WTC11 (cell line): Measurements from ENCODE around the gene CELF2.

ENCODE experiments used
- ETV6 ChIP-seq: sonication (generic); formaldehyde crosslinking; IDR thresholded peaks from 2 replicates; pipeline ENCODE4 v1.8.1; 2022; ENCODE audit warnings: mild to moderate bottlenecking, missing genetic modification reagents
- JAZF1 ChIP-seq: fragments of 250-450 bp; sonication (Bioruptor Pico); IDR thresholded peaks from 2 replicates; pipeline ENCODE4 v1.9.0; 2021; ENCODE audit warnings: moderate library complexity, mild to moderate bottlenecking, inconsistent platforms
- NFYB ChIP-seq: sonication (generic); formaldehyde crosslinking; conservative IDR thresholded peaks from 2 replicates; pipeline ENCODE4 v1.8.0; 2022; ENCODE audit warnings: low read depth, missing genetic modification reagents
- NR2C2 ChIP-seq: sonication (generic); formaldehyde crosslinking; IDR thresholded peaks from 2 replicates; pipeline ENCODE4 v1.8.0; 2022; ENCODE audit warnings: mild to moderate bottlenecking, missing genetic modification reagents
- SP1 ChIP-seq: sonication (generic); formaldehyde crosslinking; conservative IDR thresholded peaks from 2 replicates; pipeline ENCODE4 v1.8.1; 2022; ENCODE audit warnings: missing genetic modification reagents
- TF ChIP-seq, protein P1 (sequence below): sonication (generic); formaldehyde crosslinking; IDR thresholded peaks from 2 replicates; pipeline ENCODE4 v1.8.1; 2023; ENCODE audit warnings: mild to moderate bottlenecking, missing genetic modification reagents, moderate library complexity
- TF ChIP-seq, protein P2 (sequence below): fragments of 200-600 bp; IDR thresholded peaks from 2 replicates; pipeline ENCODE4 v1.8.0; 2022; ENCODE audit warnings: antibody characterized with exemption
- TF ChIP-seq, protein P3 (sequence below): sonication (generic); formaldehyde crosslinking; IDR thresholded peaks from 2 replicates; pipeline ENCODE4 v1.8.1; 2022; ENCODE audit warnings: low read depth, missing genetic modification reagents, borderline replicate concordance
- TF ChIP-seq, protein P4 (sequence below): sonication (generic); formaldehyde crosslinking; IDR thresholded peaks from 2 replicates; pipeline ENCODE4 v1.8.1; 2023; ENCODE audit warnings: mild to moderate bottlenecking, moderate library complexity, missing genetic modification reagents

DNA sequence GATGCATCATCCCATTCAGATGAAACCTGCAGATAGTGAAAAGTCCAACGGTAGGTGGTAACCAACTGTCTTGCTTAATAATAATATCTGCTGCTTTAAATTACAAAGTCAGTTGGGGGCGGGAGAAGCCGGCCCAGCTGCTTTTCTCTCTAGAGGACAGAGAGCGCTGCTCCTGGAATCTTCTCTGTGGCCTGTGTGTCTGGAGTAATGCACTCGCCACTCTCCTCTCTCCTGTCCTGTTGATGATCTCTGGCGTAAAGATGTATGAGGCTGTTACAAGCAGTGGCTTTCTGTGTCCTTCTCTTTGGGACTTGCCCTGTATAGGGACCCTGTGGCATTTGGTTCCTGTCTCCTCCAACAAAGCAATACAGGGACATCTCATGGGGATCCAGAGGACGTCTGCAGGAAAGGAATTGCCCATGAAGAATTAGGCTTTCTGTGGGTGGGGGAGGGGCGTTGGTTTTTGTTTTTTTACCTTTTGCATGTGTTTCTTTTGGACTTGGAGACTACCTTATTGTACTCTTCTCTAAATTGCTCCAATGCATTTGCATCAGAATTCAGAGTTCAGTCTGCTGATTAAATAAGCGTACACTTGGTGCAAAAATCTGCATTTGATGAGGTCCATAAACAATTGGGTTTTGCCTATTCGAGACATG lies 231.6 kb downstream of the CELF2 start:
- TF ChIP-seq, protein P1, sequence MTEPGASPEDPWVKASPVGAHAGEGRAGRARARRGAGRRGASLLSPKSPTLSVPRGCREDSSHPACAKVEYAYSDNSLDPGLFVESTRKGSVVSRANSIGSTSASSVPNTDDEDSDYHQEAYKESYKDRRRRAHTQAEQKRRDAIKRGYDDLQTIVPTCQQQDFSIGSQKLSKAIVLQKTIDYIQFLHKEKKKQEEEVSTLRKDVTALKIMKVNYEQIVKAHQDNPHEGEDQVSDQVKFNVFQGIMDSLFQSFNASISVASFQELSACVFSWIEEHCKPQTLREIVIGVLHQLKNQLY (CRISPR knock-in tag), result no peak
- no peak for TF ChIP-seq SP1 (CRISPR knock-in tag)
- TF ChIP-seq, protein P2, sequence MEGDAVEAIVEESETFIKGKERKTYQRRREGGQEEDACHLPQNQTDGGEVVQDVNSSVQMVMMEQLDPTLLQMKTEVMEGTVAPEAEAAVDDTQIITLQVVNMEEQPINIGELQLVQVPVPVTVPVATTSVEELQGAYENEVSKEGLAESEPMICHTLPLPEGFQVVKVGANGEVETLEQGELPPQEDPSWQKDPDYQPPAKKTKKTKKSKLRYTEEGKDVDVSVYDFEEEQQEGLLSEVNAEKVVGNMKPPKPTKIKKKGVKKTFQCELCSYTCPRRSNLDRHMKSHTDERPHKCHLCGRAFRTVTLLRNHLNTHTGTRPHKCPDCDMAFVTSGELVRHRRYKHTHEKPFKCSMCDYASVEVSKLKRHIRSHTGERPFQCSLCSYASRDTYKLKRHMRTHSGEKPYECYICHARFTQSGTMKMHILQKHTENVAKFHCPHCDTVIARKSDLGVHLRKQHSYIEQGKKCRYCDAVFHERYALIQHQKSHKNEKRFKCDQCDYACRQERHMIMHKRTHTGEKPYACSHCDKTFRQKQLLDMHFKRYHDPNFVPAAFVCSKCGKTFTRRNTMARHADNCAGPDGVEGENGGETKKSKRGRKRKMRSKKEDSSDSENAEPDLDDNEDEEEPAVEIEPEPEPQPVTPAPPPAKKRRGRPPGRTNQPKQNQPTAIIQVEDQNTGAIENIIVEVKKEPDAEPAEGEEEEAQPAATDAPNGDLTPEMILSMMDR, result no peak
- TF ChIP-seq NR2C2, result no peak
- TF ChIP-seq, protein P3, sequence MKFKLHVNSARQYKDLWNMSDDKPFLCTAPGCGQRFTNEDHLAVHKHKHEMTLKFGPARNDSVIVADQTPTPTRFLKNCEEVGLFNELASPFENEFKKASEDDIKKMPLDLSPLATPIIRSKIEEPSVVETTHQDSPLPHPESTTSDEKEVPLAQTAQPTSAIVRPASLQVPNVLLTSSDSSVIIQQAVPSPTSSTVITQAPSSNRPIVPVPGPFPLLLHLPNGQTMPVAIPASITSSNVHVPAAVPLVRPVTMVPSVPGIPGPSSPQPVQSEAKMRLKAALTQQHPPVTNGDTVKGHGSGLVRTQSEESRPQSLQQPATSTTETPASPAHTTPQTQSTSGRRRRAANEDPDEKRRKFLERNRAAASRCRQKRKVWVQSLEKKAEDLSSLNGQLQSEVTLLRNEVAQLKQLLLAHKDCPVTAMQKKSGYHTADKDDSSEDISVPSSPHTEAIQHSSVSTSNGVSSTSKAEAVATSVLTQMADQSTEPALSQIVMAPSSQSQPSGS (CRISPR knock-in tag), result no peak
- TF ChIP-seq, protein P4, sequence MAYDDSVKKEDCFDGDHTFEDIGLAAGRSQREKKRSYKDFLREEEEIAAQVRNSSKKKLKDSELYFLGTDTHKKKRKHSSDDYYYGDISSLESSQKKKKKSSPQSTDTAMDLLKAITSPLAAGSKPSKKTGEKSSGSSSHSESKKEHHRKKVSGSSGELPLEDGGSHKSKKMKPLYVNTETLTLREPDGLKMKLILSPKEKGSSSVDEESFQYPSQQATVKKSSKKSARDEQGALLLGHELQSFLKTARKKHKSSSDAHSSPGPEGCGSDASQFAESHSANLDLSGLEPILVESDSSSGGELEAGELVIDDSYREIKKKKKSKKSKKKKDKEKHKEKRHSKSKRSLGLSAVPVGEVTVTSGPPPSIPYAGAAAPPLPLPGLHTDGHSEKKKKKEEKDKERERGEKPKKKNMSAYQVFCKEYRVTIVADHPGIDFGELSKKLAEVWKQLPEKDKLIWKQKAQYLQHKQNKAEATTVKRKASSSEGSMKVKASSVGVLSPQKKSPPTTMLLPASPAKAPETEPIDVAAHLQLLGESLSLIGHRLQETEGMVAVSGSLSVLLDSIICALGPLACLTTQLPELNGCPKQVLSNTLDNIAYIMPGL, result no peak
- no peak for TF ChIP-seq ETV6
- TF ChIP-seq NFYB, result no peak
- no peak for TF ChIP-seq JAZF1
